Measurements from ENCODE around the gene CCT2.
A peak's percentile ranks its signal among the peaks of the same experiment; 100 is the strongest.
"Not testable (repeated sequence)": the region's sequence is repeated elsewhere in the genome, so short reads cannot be mapped to it uniquely, and the experiment has no call there.

Gene CCT2

GRCh38 chr12:69595689-69596088 is 10.4 kb downstream of the CCT2 start:
- DNase-seq = no peak

DNA sequence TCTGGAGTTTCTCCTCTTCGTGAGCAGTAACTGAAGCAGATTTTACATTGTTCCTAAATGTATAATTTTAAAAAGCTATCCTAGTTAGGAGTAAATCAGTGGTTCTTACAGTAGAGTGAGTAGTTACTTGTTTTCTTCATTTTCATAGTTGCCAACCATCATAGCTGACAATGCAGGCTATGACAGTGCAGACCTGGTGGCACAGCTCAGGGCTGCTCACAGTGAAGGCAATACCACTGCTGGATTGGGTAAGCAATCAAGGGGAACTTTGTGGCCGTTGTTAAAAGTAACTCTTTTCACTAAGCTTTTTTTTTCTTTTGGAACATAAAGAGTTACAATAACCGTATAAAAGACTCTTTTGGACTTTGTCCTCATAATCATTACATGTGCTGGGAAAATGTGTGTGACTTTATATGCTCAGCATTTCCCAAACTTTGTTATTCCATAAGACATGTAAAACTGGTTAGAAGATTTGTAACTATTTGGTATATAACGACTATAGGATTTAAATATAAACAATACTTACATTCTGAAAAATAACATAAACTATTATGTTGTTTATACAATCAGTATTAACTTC is 13.0 kb downstream of the CCT2 start:
- no peak for DNase-seq

- no peak for DNase-seq
Observed at GRCh38 chr12:69600804-69601203, 15.5 kb downstream of the CCT2 start.

DNA sequence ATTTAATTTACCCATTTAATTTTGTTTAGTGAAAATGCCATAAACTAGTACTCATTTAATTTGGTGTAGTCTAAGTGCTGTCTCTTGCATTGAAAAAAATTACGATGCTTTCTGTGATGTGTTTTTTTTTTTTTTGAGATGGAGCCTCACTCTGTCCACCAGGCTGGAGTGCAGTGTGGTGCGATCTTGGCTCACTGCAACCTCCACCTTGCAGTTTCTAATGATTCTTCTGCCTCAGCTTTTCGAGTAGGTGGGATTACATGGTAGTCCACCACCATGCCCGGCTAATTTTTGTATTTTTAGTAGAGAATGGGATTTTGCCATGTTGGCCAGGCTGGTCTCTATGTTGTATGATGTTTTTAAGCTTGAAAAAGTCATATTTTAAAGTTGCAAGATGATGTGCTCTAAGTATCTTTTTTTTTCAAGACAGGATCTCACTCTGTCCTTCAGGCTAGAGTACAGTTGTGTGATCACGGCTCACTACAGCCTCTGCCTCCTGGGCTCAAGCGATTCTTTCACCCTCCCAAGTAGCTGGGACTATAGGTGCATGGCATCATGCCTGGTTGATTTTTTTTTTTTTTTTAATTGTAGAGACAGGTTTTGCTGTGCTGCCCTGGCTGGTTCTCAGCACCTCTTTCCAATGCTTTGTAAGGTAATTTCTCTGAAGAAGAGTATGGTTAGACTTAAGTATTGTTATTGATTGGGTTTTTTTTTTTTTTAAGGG is 16.9 kb downstream of the CCT2 start:
- no peak for DNase-seq

DNA sequence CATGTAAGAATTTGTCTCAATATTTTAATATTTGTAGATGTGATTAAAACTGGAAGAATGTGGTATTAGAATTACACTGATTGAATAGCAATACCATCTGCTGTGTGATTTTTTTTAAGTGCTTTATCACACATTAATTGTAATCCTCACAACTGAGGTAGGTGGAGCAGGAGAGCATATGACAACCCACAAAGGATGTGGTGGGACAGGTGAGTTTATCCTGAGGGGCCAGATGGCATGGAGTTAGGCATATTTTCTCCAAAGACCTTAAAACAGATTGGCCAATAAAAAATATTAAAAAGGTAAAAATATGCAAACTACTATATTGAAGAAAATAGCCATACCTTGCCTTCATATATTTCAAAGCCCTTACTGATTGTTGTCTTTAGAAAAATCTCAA is 17.7 kb downstream of the CCT2 start:
- no peak for DNase-seq

- DNase-seq = not testable (repeated sequence)
Observed at GRCh38 chr12:69603556-69603955, 18.3 kb downstream of the CCT2 start.

DNA sequence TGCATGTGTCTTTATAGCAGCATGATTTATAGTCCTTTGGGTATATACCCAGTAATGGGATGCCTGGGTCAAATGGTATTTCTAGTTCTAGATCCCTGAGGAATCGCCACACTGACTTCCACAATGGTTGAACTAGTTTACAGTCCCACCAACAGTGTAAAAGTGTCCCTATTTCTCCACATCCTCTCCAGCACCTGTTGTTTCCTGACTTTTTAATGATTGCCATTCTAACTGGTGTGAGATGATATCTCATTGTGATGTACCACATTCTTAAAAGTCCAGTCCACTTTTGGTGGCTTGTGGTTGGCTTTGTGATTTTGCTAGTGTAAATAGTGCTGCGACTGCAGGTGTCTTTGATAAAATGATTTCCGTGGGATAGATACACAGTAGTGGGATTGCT is 19.0 kb downstream of the CCT2 start:
- not testable (repeated sequence) for DNase-seq

GRCh38 chr12:69608114-69608513 is 22.9 kb downstream of the CCT2 start:
- no peak for DNase-seq

DNA sequence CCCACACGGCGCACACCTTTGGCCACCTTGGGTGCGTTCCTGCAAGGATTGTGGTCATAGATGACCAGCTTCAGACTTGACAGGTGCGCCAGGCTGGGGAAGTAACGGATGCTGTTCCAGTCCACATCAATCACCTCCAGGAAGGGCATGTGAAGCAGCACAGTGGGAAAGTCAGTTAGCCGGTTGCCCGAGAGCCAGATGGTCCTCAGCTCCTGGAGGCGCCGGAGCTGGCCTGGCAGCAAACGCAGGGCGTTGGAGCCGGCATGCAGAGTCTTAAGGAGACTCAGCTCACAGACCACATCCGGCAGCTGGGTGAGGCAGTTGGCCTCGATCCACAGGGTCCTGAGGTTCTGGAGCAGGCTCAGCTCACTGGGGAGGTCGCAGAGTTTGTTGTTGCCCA is 24.9 kb downstream of the CCT2 start:
- DNase-seq = no peak

- DNase-seq = no peak
Observed at GRCh38 chr12:69610729-69611128, 25.5 kb downstream of the CCT2 start, which contains the start of gene LRRC10. TSS of gene LRRC10 (minus strand) at chr12:69610907. CDS start at chr12:69610838, 69 bp downstream.

DNA sequence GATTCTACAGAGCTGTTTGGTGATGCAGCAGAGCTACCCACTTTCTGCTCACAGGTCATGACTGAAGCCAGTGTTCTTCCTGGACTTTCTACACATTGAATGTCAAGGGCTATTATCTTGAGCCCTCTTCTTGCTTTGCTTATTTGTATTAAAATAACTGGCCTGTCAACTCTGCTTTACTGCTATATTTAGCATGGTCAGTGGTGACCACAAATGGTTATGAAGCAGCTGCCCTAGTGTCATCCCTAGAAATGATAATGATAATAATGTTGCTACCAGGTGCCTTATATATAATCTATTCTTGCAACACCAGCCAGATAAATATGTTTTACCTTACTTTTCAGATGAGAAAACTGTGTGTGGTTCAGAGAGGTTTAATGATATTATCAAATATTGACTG is 28.1 kb downstream of the CCT2 start:
- DNase-seq = no peak

DNA sequence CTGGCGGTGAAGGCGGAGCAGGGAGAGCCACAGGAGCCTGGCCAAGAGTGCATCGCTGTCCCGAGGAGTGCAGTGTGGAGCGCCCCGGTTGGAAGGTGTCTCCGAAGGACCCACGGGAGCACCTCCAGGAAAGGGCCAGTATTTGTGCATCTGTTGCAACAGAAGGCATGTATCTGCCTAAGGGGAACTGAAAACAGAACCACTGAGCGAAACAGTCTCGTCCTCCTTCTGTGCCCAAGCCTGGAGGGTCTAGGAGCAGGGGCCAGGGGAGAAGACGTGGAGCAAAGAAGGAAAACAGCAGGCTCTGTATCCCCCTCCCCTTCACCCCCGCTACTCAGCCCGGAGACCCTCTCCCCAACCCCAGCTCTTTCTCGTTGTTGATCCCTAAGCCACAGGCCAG is 30.8 kb downstream of the CCT2 start:
- DNase-seq = no peak

GRCh38 chr12:69619050-69619449 is 33.8 kb downstream of the CCT2 start:
- no peak for DNase-seq

GRCh38 chr12:69620077-69620476 is 34.8 kb downstream of the CCT2 start:
- DNase-seq = no peak

DNA sequence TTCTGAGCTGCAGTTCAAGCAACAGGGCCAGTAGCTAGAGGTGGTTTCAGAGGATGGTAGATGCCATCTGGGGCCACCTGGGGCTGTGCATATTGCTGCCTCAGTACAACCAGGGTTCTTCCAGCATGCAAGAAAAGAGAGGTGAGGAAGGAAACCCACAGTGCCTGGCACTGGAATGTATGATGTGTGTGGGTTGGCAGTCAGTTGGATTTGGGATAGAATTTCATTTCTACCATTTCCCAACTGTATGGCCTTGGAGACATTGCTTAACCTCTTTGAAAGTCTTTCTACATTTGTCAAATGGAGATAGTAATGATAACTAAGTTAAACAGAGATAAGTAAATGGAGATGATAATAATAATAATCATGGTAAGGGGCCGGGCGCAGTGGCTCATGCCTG is 35.7 kb downstream of the CCT2 start:
- no peak for DNase-seq

- no peak for DNase-seq
Observed at GRCh38 chr12:69621551-69621950, 36.3 kb downstream of the CCT2 start.

GRCh38 chr12:69623970-69624369 is 38.7 kb downstream of the CCT2 start:
- no peak for DNase-seq

GRCh38 chr12:69627501-69627900 is 42.2 kb downstream of the CCT2 start:
- DNase-seq = no peak

- DNase-seq = no peak
Observed at GRCh38 chr12:69630191-69630590, 44.9 kb downstream of the CCT2 start.

GRCh38 chr12:69633061-69633460 is 47.8 kb downstream of the CCT2 start:
- DNase-seq = no peak

- DNase-seq = peak; percentile 77
Observed at GRCh38 chr12:69639400-69640016, 54.2 kb downstream of the CCT2 start.

DNA sequence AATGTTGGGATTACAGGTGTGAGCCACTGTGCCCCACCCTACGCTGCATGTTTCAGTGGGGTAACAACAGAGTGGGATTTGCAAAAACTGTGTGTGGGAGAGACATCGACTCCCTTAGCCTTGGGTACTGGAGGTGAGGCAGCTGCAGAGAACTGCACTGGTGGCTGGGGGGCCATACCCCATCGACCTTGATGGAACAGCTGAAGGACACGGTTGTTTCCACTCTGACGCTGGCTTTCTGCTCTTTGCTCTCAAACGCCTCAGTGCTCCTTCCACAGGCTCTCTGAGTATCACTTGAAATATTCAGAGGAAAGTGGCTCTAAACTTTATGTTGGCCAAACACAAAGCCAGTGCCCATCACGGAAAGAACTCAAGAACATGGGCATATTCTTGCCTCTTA is 56.3 kb downstream of the CCT2 start:
- no peak for DNase-seq

DNA sequence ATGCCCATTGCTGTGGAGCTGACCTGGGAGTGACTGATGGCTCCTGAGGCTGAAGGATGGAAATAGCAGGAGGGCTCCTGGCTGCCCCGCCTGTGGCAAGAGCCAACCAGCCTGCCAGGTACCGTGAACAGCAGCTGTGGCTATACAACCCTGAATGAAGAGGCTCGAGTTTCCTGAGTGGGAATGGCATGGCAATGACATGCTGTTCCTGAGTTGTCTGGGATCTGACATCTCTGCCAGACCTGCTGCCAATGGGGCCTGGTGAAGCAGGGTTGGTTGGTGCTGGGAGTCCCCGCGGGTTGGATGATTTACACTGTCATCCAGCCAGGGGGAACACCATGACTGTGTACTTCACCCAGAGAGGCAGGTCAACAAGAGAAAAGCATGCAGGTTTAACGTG is 57.3 kb downstream of the CCT2 start:
- DNase-seq = no peak

DNA sequence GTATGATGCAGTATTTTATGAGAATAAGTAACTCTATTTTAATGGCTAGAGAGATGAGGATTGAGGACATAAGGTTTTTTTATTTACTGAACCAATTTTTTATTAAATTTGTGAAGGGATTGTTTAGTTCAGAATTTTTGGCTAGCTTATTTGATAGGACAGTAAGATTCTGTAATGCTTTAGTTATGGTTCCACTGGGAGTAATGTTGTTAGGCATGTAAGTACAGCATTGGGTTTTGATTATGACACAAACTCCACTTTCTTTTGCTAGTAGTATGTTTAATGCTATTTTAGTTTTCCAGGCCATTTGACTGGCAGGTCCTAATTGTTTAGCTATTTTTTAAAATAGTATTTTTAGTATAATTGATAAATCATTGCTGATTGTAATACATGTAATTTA is 59.3 kb downstream of the CCT2 start:
- no peak for DNase-seq

DNA sequence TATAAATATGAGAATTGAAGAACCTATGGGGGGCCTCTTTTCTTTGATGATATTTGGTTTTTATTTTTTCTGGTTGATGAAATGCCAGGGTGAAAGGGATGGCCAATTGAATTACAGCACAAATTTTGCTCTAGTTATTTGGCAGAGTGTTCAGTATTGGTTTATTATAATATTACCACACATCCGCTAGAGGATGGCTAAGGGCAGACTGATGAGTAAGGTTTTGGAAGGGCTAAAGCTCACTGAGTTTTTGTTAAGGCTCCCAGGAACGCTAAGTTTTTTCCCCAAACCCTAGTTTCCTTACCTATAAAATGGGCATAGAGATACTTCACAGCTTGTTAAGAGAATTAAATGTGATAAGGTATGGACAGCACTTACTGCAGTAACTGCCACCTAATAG is 59.8 kb downstream of the CCT2 start:
- DNase-seq = no peak

Measured in activated CD4-positive, alpha-beta T cell treated with anti-CD3 and anti-CD28 coated beads for 48 hours (primary cell).